Uterus (tissue), 4 donors: ENCODE results near the gene NPEPL1. TPM values are rescaled to one million over a fixed set of nuclear protein-coding genes. Genes with fewer than 3 reads are reported as not detected.

ENCODE experiments used
- DNase-seq, 2 donors: peaks; one replicate each; pipeline ENCODE4 v3.0.0-alpha.2; 2019 to 2020
- H3K27ac ChIP-seq, 2 donors: fragments of 200-600 bp; sonication (generic); 1 replicate in 1 of 2; 2 replicates in 1 of 2; pipeline ENCODE4 v1.5.1; 2016 to 2018
- H3K27me3 ChIP-seq, 2 donors: fragments of 200-600 bp; sonication (generic); one replicate each; pipeline ENCODE4 v1.5.1; 2018 to 2019; ENCODE audit warnings: control low read depth in 1 of 2
- H3K36me3 ChIP-seq, 2 donors: fragments of 200-600 bp; sonication (generic); one replicate each; pipeline ENCODE4 v1.5.1; 2019; ENCODE audit warnings: control low read depth in 1 of 2
- H3K4me1 ChIP-seq, 2 donors: fragments of 200-600 bp; sonication (generic); one replicate each; pipeline ENCODE4 v1.5.1; 2018 to 2019; ENCODE audit warnings: control low read depth in 1 of 2
- H3K4me3 ChIP-seq, 2 donors: fragments of 200-600 bp; sonication (generic); 1 replicate in 1 of 2; 2 replicates in 1 of 2; pipeline ENCODE4 v1.5.1; 2018 to 2019; ENCODE audit warnings: mild to moderate bottlenecking in 1 of 2
- H3K9me3 ChIP-seq, 2 donors: fragments of 200-600 bp; sonication (generic); one replicate each; pipeline ENCODE4 v1.5.1; 2019; ENCODE audit warnings: control low read depth in 1 of 2
- POLR2A ChIP-seq, 2 donors: fragments of 450-650 bp; IDR thresholded peaks; one replicate each; pipeline ENCODE4 v1.6.1; 2016; ENCODE audit warnings: antibody characterized with exemption in 2 of 2, mild to moderate bottlenecking in 1 of 2, moderate library complexity in 1 of 2
- intact Hi-C: fragments of 100-400 bp; cut with DNase I; formaldehyde crosslinking; loops from one replicate; pipeline ENCODE4 v1.15.1; 2023; ENCODE audit warnings: low total_unique reads
- total RNA-seq, 4 donors: library from RNA; depleted of rRNA in 3 of 4; stranded (reverse); fragments of >200 nt in 3 of 4; gene quantifications; one replicate each; pipeline versions ENCODE4 v1.1.0 to v1.2.4, GENCODE V29; 2014 to 2023
- TF ChIP-seq, protein P1 (sequence below), 4 experiments: fragments of 200-600 bp in 2 of 4; fragments of 450-650 bp in 2 of 4; sonication (generic) in 2 of 4; IDR thresholded peaks; one replicate each; pipeline ENCODE4 v1.5.1; 2016 to 2019; ENCODE audit warnings: antibody characterized with exemption in 4 of 4, mild to moderate bottlenecking in 2 of 4, moderate library complexity in 1 of 4
- donor health status: DM: yes; HTN: yes; CAD: no.

Gene NPEPL1
- total RNA-seq, 4 donors from 2014 or later = 14.1 to 35.2 (median 24.7) TPM

DNA sequence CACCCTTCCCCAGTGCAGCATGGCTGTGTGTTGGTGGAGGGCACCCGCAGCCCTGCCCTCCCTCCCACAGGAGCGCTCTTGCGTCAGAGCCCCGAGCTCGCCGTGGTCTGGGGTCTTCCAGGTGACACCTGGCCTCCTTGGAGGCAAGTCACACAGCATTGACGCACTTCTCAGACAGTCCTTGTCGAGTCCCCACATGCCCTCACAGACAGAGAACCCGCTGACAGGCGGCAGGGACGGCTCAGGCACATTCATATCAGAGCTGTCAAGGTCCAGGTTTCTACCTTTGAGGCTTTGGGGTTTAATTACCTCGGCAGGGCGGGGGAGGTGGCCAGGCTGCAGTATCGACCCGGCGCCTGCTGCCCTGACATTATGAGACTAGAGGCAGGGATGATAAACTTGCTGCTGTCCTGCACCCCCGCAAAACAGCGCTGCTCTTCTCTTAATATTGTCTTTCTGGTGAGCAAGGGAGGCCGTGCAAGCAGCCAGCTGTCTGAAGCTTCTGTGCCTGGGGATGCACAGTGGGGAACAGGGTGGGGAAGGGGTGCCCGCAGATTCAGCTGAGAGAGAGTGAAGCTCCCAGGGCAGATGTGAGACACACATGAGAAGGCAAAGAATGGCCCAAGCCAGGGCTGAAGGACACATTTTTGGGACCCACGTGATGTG, 4.7 kb downstream of the NPEPL1 start:
- intact Hi-C loops = no loop called here
- Histone ChIP-seq H3K27ac (no peak overlapping the region), H3K4me1 (peaks cover 0 to 11% of the 10 kb centered on the region in 2 donors), H3K27me3 (no peaks in the 10 kb centered on the region), H3K36me3 (no peaks in the 10 kb centered on the region), H3K9me3 (no peaks in the 10 kb centered on the region), H3K4me3 (no peak overlapping the region)
- DNase-seq = peak in 1 of 2 donors; percentile 8
- no peak for TF ChIP-seq POLR2A (IDR thresholded peaks at IDR 0.05)
- TF ChIP-seq, protein P1, sequence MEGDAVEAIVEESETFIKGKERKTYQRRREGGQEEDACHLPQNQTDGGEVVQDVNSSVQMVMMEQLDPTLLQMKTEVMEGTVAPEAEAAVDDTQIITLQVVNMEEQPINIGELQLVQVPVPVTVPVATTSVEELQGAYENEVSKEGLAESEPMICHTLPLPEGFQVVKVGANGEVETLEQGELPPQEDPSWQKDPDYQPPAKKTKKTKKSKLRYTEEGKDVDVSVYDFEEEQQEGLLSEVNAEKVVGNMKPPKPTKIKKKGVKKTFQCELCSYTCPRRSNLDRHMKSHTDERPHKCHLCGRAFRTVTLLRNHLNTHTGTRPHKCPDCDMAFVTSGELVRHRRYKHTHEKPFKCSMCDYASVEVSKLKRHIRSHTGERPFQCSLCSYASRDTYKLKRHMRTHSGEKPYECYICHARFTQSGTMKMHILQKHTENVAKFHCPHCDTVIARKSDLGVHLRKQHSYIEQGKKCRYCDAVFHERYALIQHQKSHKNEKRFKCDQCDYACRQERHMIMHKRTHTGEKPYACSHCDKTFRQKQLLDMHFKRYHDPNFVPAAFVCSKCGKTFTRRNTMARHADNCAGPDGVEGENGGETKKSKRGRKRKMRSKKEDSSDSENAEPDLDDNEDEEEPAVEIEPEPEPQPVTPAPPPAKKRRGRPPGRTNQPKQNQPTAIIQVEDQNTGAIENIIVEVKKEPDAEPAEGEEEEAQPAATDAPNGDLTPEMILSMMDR (IDR thresholded peaks at IDR 0.05) = no peak

DNA sequence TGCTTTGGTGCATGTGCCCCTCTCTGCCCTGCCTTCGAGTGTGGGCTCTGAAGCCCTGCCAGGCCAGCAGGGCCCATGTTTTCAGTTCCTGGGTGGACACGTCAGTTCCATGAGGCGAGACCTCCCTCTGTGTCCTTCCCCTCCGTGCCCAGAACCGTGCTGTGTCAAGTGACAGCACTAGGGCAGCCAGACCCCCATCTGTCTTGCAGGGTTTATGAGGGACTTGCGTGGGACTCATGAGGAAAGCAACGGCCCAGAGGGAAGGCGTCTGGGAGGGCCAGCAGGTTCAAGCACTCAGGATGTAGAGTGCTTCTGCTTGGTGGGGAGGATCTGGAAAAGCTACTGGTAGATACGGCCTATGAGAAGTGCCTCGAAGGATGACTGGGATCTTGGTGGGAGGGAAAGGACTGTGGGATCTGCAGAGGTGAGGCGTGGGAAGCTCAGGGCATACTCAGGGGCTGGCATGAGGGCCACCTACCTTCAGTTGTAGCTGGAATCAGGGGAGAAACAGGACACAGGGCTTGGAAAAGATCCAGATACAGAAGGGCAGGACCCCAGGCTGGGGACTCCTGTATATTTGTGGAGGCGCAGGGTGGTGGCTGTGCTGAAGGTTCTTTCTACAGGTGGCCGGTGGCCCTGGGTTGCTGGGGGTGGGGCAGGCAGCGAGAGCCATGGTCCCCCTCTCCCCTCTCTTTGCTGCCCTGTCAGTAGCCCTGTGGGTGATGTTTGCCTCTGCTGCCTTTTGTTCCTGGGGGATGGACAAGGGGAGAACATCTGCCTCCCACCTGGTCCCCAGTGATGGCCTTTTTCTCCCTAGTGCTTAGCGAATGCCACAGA, 5.5 kb downstream of the NPEPL1 start:
- Histone ChIP-seq H3K4me1 (peaks cover 0 to 11% of the 10 kb centered on the region in 2 donors), H3K4me3 (no peak overlapping the region), H3K27me3 (no peaks in the 10 kb centered on the region), H3K9me3 (no peaks in the 10 kb centered on the region), H3K27ac (no peak overlapping the region), H3K36me3 (no peaks in the 10 kb centered on the region)
- intact Hi-C loops = no loop called here
- no peak for TF ChIP-seq POLR2A (IDR thresholded peaks at IDR 0.05)
- TF ChIP-seq, protein P1 (IDR thresholded peaks at IDR 0.05) = no peak
- DNase-seq = peak in 1 of 2 donors; percentile 9

DNA sequence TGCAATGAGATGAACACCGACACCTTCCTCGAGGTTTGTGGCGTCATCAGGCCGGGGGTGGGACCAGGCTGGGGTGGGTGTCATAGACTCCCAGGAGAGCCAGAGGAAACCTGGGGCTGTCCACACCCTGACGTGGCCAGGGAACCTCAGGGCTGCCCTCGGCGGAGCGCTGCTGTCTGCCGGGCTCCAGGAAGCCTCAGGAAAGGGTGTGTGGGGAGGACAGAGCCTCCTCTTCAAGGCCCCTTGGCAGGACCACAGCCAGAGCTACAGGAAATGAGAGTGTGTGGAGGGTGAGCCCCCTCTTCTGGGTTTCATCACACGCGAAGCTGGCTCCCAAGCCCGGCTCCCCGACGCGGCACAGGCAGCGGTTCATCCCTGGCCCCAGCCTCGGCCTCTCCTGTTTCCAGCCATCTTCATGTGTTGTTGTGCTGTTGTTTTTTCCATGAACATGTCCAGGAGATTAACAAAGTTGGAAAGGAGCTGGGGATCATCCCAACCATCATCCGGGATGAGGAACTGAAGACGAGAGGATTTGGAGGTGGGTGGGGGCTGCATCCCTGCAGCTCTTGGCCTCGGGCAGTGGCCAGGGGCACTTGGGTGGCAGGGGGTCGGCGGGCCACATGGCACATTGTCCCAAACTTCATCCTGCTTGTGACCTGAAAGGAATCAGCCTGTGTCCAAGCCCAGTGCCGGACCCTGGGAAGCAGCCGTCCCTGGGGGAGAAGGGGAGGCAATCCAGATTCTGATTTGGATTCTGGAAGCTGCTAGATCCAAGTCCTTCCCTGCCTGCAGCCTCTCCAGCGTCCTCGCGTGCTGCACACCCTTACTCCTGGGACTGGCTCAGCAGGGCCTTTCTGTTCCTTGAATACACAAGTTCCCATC, 6.4 kb downstream of the NPEPL1 start:
- Histone ChIP-seq H3K4me1 (peaks cover 0 to 2% of the 10 kb centered on the region in 2 donors), H3K27me3 (no peaks in the 10 kb centered on the region), H3K27ac (no peak overlapping the region), H3K4me3 (no peak overlapping the region), H3K9me3 (no peaks in the 10 kb centered on the region), H3K36me3 (no peaks in the 10 kb centered on the region)
- intact Hi-C loops = no loop called here
- peak in 1 of 2 donors; percentile 26 for DNase-seq
- no peak for TF ChIP-seq POLR2A (IDR thresholded peaks at IDR 0.05)
- TF ChIP-seq, protein P1 (IDR thresholded peaks at IDR 0.05) = no peak

DNA sequence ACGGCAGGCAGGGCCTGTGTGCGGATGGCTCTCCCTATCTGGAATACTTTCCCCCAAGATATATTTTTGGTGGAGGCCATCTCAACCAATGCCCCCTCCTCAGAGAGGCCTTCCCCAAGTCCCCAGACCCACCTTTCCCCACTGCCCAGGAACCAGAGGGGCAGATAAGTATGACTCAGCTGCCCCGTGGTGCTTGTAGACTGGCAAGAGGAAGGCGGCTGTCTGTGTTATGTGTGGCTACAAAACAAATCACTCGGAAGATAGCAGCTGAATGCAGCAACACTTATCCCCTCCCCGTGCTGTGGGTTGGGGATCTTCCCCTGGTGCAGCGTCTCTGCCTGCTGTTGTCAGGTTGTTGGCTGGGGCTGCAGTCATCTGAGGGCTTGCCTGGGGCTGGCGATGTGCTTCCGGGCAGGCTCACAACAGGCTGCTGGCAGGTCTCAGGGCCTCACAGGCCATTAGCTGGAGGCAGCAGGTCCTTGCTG, 7.1 kb downstream of the NPEPL1 start:
- intact Hi-C loops = no loop called here
- H3K27ac ChIP-seq = no peak overlapping the region

More for the DNA sequence above, 7.1 kb downstream of the NPEPL1 start:
- Histone ChIP-seq H3K27me3 (no peaks in the 10 kb centered on the region), H3K9me3 (no peaks in the 10 kb centered on the region), H3K4me1 (no peaks in the 10 kb centered on the region), H3K4me3 (no peak overlapping the region), H3K36me3 (no peaks in the 10 kb centered on the region)
- TF ChIP-seq, protein P1 (IDR thresholded peaks at IDR 0.05) = no peak
- TF ChIP-seq POLR2A (IDR thresholded peaks at IDR 0.05) = no peak
- peak in 1 of 2 donors; percentile 12 for DNase-seq
